Panc1 (cell line): ENCODE measurements around the gene DHX38. TPM values are rescaled to one million over a fixed set of nuclear protein-coding genes. Genes with fewer than 3 reads are reported as not detected.

Experiments
- ATAC-seq: fragments of 200-7000 bp; cut with Tn5 transposase; 2 replicates; pipeline ENCODE4 v1.9.1; 2020; ENCODE audit warnings: mild to moderate bottlenecking, moderate library complexity
- BruUV-seq: library from RNA; stranded (reverse); fragments of 400-500 nt; replicated peaks from 2 replicates; lab custom pipeline; 2021; lab: Mats Ljungman, UMichigan
- CTCF ChIA-PET: fragments of 300-600 bp; sonication (Branson Sonifier 250); formaldehyde crosslinking; loops from one replicate; lab custom pipeline; 2022; ENCODE audit warnings: antibody characterized with exemption; lab: Charles Lee
- POLR2A ChIA-PET: fragments of 300-600 bp; sonication (Branson Sonifier 250); formaldehyde crosslinking; loops from one replicate; lab custom pipeline; 2022; ENCODE audit warnings: antibody characterized with exemption; lab: Charles Lee
- DNase-seq: peaks from one replicate; pipeline ENCODE4 v3.0.0-alpha.2; 2010; ENCODE audit warnings: low read depth, low spot score
- H3K27ac ChIP-seq: 2 replicates; pipeline ENCODE4 v1.5.1; 2011; ENCODE audit warnings: mild to moderate bottlenecking, low read length, inconsistent platforms
- H3K27me3 ChIP-seq: fragments of 200-500 bp; sonication (Bioruptor generic); 2 replicates; pipeline ENCODE4 v1.6.0; 2014; ENCODE audit warnings: low read length, inconsistent platforms; ENCODE audit not compliant: control insufficient read depth, insufficient read depth
- H3K36me3 ChIP-seq: fragments of 200-500 bp; sonication (Bioruptor generic); 2 replicates; pipeline ENCODE4 v1.5.1; 2014; ENCODE audit warnings: inconsistent platforms, mild to moderate bottlenecking, low read length, moderate library complexity; ENCODE audit not compliant: control insufficient read depth, insufficient read depth
- H3K4me1 ChIP-seq: 2 replicates; pipeline ENCODE4 v1.5.1; 2011; ENCODE audit warnings: inconsistent platforms, mild to moderate bottlenecking, low read length, moderate library complexity; ENCODE audit not compliant: control insufficient read depth, insufficient read depth
- H3K4me3 ChIP-seq, 2 experiments: 2 replicates each; pipeline ENCODE4 v1.5.1; 2011 to 2012; ENCODE audit warnings: low read depth in 2 of 2, low read length in 2 of 2, mild to moderate bottlenecking in 2 of 2, inconsistent platforms in 1 of 2, moderate library complexity in 1 of 2
- H3K9me3 ChIP-seq: fragments of 200-500 bp; sonication (Bioruptor generic); 2 replicates; pipeline ENCODE4 v1.5.1; 2014; ENCODE audit warnings: low read depth, mild to moderate bottlenecking, inconsistent platforms, low read length, moderate library complexity; ENCODE audit not compliant: control insufficient read depth, insufficient read depth
- CTCF ChIP-seq: fragments of 450-650 bp; IDR thresholded peaks from 2 replicates; pipeline ENCODE4 v1.5.1; 2017; ENCODE audit warnings: mild to moderate bottlenecking
- POLR2AphosphoS5 ChIP-seq: IDR thresholded peaks from 2 replicates; pipeline ENCODE4 v1.6.1; 2012; ENCODE audit warnings: mild to moderate bottlenecking, low read depth, low read length, moderate library complexity
- REST ChIP-seq, 2 experiments: IDR thresholded peaks; 2 replicates each; pipeline ENCODE4 v1.6.1; 2011 to 2012; ENCODE audit warnings: low read depth in 2 of 2, control low read depth in 1 of 2, low read length in 1 of 2, mild to moderate bottlenecking in 1 of 2, moderate library complexity in 1 of 2; ENCODE audit not compliant: insufficient read depth in 1 of 2
- SIN3A ChIP-seq: IDR thresholded peaks from 2 replicates; pipeline ENCODE4 v1.6.1; 2012; ENCODE audit warnings: low read depth, mild to moderate bottlenecking, low read length, moderate library complexity, borderline replicate concordance; ENCODE audit not compliant: insufficient read depth
- TCF7L2 ChIP-seq: IDR thresholded peaks from 2 replicates; pipeline ENCODE4 v1.6.1; 2011; ENCODE audit warnings: mild to moderate bottlenecking, low read depth, low read length, inconsistent platforms
- in situ Hi-C: cut with HindIII; loops from 2 replicates; pipeline ENCODE4 v1.10.0; 2016; ENCODE audit warnings: low sequenced_read_pairs, low pct_unique_long_range_greater_than_20kb
- intact Hi-C: fragments of 100-400 bp; cut with micrococcal nuclease; formaldehyde crosslinking; loops from one replicate; pipeline ENCODE4 v1.10.0; 2022; ENCODE audit not compliant: unreplicated experiment
- total RNA-seq: library from RNA; stranded (reverse); gene quantifications from one replicate; pipeline ENCODE4 v1.2.1, GENCODE V29; 2021; ENCODE audit not compliant: unreplicated experiment

The DHX38 gene
- total RNA-seq, 1 experiment from 2014 or later, result 45.5 TPM

DNA sequence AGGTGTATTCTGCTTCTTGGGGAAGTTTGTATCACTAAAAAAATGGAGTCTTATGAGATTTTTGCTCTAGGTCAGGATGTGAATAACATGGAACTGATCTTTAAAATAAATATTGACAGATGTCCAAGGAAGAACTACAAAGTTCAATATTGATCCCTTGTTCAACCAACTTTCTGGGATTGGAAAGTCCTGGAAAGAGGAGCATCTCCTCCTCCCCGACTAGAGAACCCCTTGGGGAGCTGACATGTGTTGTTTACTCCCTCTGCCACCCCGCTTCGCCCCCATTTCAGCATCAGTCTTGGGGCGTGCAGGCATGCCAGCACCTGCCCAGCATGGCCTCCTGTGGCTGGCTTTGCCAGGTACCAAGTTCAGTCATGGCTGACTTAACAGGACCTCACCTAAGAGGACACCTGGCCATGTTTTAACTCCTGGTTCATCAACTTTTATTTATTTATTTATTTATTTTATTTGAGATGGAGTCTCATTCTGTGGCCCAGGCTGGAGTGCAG, 44.5 kb downstream of the DHX38 start:
- no peak for ATAC-seq
- H3K4me3 ChIP-seq, result no peak overlapping the region
- TF ChIP-seq SIN3A, result no peak
- TF ChIP-seq POLR2AphosphoS5, result no peak
- no peak for TF ChIP-seq REST (IDR thresholded peaks at IDR 0.05; ENCODE audit: insufficient read depth in 1 of 2, low read depth in 2 of 2, low read length in 1 of 2)
- no peak for TF ChIP-seq CTCF
- no peak for TF ChIP-seq TCF7L2
- no peaks in the 10 kb centered on the region for H3K9me3 ChIP-seq
- no peaks in the 10 kb centered on the region for H3K4me1 ChIP-seq
- ChIA-PET POLR2A (no interaction called here), CTCF (no interaction called here)
- no peak for DNase-seq
- BruUV-seq, result no TSS peak
- H3K36me3 ChIP-seq, result no peaks in the 10 kb centered on the region
- in situ Hi-C loops (no loop called here), intact Hi-C loops (no loop called here)
- no peaks in the 10 kb centered on the region for H3K27me3 ChIP-seq
- H3K27ac ChIP-seq, result no peak overlapping the region

GRCh38 chr16:72139908-72140307, 46.3 kb downstream of the DHX38 start:
- Histone ChIP-seq H3K36me3 (no peaks in the 10 kb centered on the region), H3K27ac (no peak overlapping the region), H3K4me1 (no peaks in the 10 kb centered on the region), H3K9me3 (no peaks in the 10 kb centered on the region), H3K4me3 (no peak overlapping the region), H3K27me3 (no peaks in the 10 kb centered on the region)
- no TSS peak for BruUV-seq
- ChIA-PET POLR2A (no interaction called here), CTCF (no interaction called here)
- TF ChIP-seq CTCF (no peak), TCF7L2 (no peak), SIN3A (no peak), REST (IDR thresholded peaks at IDR 0.05; ENCODE audit: insufficient read depth in 1 of 2, low read depth in 2 of 2, low read length in 1 of 2) (no peak)
- intact Hi-C loops, result no loop called here
- DNase-seq (no peak), ATAC-seq (no peak)
- in situ Hi-C loops, result no loop called here
